Mononuclear cell (primary cell): Measurements from ENCODE around the gene ACVR1B. TPM values are rescaled to one million over a fixed set of nuclear protein-coding genes. Genes with fewer than 3 reads are reported as not detected.

Experiments
- H3K27me3 ChIP-seq: 2 replicates; pipeline ENCODE4 v1.6.0; 2011; ENCODE audit warnings: low read length, control low read depth; ENCODE audit not compliant: insufficient read depth
- H3K4me1 ChIP-seq: 2 replicates; pipeline ENCODE4 v1.5.1; 2011; ENCODE audit warnings: mild to moderate bottlenecking, low read length, control low read depth; ENCODE audit not compliant: insufficient read depth
- H3K4me3 ChIP-seq: 2 replicates; pipeline ENCODE4 v1.5.1; 2011; ENCODE audit warnings: mild to moderate bottlenecking, low read length, moderate library complexity
- H3K9me3 ChIP-seq: 2 replicates; pipeline ENCODE4 v1.5.1; 2011; ENCODE audit warnings: low read depth, mild to moderate bottlenecking, control low read depth, low read length
- total RNA-seq: library from RNA; depleted of rRNA; stranded (reverse); fragments of >200 nt; gene quantifications from one replicate; pipeline ENCODE4 v1.2.3, GENCODE V29; 2012

The ACVR1B gene
- total RNA-seq, 1 donor: 11.4 TPM

- H3K4me3 ChIP-seq: no peak overlapping the region
- H3K4me1 ChIP-seq: peaks cover 33% of the 10 kb centered on the region
- H3K27me3 ChIP-seq: peaks cover 13% of the 10 kb centered on the region
- H3K9me3 ChIP-seq: no peaks in the 10 kb centered on the region
Observed at GRCh38 chr12:52009081-52009751, 57.7 kb downstream of the ACVR1B start.

DNA sequence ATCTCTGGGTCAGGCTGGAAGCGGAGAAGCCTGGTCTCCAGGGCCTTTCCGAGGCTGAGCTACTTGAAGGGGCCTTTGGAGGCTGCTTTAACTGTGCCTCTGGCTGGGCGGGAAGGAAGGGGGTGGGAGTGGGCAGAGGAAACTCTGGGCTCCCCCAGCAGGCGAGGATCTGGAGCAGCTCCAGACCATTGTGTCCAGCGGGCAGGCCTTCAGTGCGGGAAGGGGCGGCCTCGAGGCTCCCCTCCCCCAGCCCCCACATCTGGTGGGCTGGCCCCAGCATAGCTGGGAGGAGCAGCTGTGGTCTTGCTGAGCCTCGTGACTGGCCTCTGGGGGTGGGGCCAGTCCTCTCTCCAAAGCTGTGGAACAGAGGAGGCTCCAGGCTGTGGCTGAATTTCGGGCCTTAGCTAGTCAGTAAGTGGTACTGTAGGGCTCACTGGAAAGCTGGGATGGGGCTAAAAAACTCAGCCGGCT lies 58.7 kb downstream of the ACVR1B start:
- Histone ChIP-seq H3K9me3 (no peaks in the 10 kb centered on the region), H3K27me3 (peaks cover 13% of the 10 kb centered on the region), H3K4me3 (no peak overlapping the region), H3K4me1 (peaks cover 33% of the 10 kb centered on the region)

GRCh38 chr12:52010692-52011601 lies 59.4 kb downstream of the ACVR1B start:
- Histone ChIP-seq H3K4me3 (no peak overlapping the region), H3K9me3 (no peaks in the 10 kb centered on the region), H3K27me3 (peaks cover 11% of the 10 kb centered on the region), H3K4me1 (peaks cover 25% of the 10 kb centered on the region)

GRCh38 chr12:52011602-52012214 lies 60.2 kb downstream of the ACVR1B start:
- Histone ChIP-seq H3K27me3 (peaks cover 7% of the 10 kb centered on the region), H3K9me3 (no peaks in the 10 kb centered on the region), H3K4me3 (no peak overlapping the region), H3K4me1 (peaks cover 19% of the 10 kb centered on the region)

- Histone ChIP-seq H3K9me3 (no peaks in the 10 kb centered on the region), H3K4me1 (peaks cover under 1% of the 10 kb centered on the region), H3K27me3 (no peaks in the 10 kb centered on the region), H3K4me3 (no peak overlapping the region)
Observed at GRCh38 chr12:52013626-52014310, 62.3 kb downstream of the ACVR1B start.

- Histone ChIP-seq H3K4me1 (no peaks in the 10 kb centered on the region), H3K9me3 (no peaks in the 10 kb centered on the region), H3K4me3 (no peak overlapping the region), H3K27me3 (no peaks in the 10 kb centered on the region)
Observed at GRCh38 chr12:52014567-52015530, 63.4 kb downstream of the ACVR1B start.

- no peak overlapping the region for H3K4me3 ChIP-seq
- no peaks in the 10 kb centered on the region for H3K27me3 ChIP-seq
- peaks cover 3% of the 10 kb centered on the region for H3K4me1 ChIP-seq
- H3K9me3 ChIP-seq: no peaks in the 10 kb centered on the region
Observed at GRCh38 chr12:52015532-52016041, 64.1 kb downstream of the ACVR1B start.

GRCh38 chr12:52018433-52019112 lies 67.1 kb downstream of the ACVR1B start:
- Histone ChIP-seq H3K4me1 (peaks cover 17% of the 10 kb centered on the region), H3K4me3 (no peak overlapping the region), H3K27me3 (peaks cover 2% of the 10 kb centered on the region), H3K9me3 (no peaks in the 10 kb centered on the region)

DNA sequence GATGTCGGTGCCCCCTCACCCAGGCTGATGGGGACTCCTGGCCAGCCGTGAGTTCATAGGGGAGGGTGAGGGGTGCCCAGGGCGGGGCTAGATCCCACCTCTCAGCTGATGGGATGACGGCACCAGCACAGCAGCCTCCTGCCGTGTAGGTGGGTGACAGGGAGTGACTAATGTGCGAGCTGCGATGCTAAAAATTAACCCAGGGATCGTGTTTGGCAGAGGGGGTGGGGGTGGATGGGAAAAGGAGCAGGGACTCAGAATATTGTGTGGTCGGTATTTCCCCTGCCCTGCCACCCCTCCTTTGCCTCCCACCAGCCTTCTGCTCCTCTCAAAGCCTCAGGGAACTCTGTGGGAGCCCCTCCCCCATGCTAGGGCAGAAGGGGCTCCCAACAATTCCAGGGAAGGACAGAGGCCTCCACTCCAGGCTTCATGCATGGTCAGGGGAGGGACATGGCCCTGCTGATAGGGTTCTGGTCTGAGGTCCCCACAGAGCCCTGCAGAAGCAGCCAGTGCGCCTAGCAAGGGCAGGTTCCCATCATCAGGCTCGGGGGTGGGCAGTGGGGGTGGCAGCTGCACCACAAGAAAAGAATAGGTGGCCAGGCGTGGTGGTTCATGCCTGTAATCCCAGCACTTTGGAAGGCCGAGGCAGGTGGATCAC lies 67.7 kb downstream of the ACVR1B start:
- H3K9me3 ChIP-seq: no peaks in the 10 kb centered on the region
- no peak overlapping the region for H3K4me3 ChIP-seq
- peaks cover 2% of the 10 kb centered on the region for H3K27me3 ChIP-seq
- H3K4me1 ChIP-seq: peaks cover 23% of the 10 kb centered on the region

DNA sequence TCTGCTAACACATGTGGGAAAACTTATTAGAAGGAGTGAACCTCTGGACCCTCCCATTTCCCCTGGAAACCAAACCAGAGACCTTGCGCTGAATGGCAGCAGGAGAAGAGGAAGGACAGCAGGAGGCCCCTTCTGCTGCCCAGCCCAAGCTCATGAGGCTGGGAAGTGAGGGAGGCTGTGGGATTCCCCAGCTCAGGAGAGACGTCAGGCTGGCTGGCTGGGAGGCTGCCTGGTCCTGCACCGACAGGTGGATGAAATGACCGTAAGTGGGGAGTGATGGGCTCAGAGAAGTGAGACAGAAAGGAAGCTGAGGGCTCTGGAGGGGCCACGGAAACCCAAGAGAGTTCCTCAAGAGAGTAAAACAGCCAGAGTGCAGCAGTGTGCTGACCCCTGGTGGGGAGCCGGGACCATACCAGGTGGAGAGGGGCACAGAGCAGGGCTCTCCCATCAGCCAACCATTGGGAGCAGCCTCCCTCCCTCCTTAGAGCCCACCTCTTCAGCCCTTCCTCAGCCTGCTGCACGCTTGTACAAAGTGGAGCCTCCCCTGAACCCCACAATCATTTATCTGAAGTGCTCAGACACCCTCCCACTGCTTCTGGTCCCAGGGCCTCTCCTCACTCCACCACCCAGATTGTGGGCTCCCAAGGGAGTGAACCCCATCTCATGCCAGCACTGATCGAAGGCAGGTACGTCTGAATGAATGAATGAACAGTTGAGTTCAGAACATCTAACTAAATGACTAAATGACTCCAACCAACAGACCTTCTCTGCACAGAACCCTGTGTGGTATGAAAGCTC lies 69.2 kb downstream of the ACVR1B start:
- H3K27me3 ChIP-seq: peaks cover 2% of the 10 kb centered on the region
- H3K9me3 ChIP-seq: no peaks in the 10 kb centered on the region
- H3K4me1 ChIP-seq: peaks cover 38% of the 10 kb centered on the region
- no peak overlapping the region for H3K4me3 ChIP-seq

DNA sequence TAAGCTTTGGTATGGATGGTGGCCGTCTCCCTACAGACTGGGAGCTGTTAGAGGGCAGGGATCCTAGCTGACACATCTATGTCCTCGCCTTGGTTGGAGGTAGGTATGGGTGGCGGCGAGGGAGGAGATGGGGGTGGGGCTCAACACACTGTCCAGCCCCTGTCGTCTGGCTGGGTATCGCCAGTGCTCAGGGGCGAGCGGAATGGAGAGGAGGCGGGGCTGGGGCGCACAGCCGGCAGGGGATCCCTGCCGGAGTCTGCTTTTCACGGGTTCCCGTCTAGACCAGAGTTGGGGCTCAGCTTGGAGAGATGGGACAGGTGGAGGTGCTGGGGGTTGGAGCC lies 71.3 kb downstream of the ACVR1B start:
- Histone ChIP-seq H3K4me3 (peak overlapping the region; percentile 39), H3K4me1 (peaks cover 44% of the 10 kb centered on the region), H3K27me3 (peaks cover 2% of the 10 kb centered on the region), H3K9me3 (no peaks in the 10 kb centered on the region)

- Histone ChIP-seq H3K27me3 (peaks cover 2% of the 10 kb centered on the region), H3K9me3 (no peaks in the 10 kb centered on the region), H3K4me1 (peaks cover 44% of the 10 kb centered on the region), H3K4me3 (peak overlapping the region; percentile 39)
Observed at GRCh38 chr12:52023182-52023975, 71.9 kb downstream of the ACVR1B start.
